Measurements from ENCODE around the gene SRXN1.
A peak's percentile ranks its signal among the peaks of the same experiment; 100 is the strongest.

SRXN1 gene

GRCh38 chr20:689348-689747, 36.3 kb upstream of the SRXN1 start:
- peaks cover 11% of the 10 kb centered on the region for H3K4me1 ChIP-seq (ENCODE audit: control insufficient read depth, low read depth, low read length)
- no peak overlapping the region for H3K9ac ChIP-seq (ENCODE audit: low read length)
- H3K36me3 ChIP-seq (ENCODE audit: control insufficient read depth, low read depth, low read length): no peaks in the 10 kb centered on the region
- H3K4me3 ChIP-seq (ENCODE audit: low read length): no peak overlapping the region
- no peak overlapping the region for H3K27ac ChIP-seq (ENCODE audit: low read length)
- no peaks in the 10 kb centered on the region for H3K27me3 ChIP-seq (ENCODE audit: control insufficient read depth, insufficient read depth, low read length)
- H3K9me3 ChIP-seq (ENCODE audit: control insufficient read depth, low read depth, low read length): no peaks in the 10 kb centered on the region

GRCh38 chr20:688809-689212, 35.8 kb upstream of the SRXN1 start:
- Histone ChIP-seq H3K4me3 (ENCODE audit: low read length) (no peak overlapping the region), H3K27ac (ENCODE audit: low read length) (no peak overlapping the region), H3K4me1 (ENCODE audit: control insufficient read depth, low read depth, low read length) (peaks cover 11% of the 10 kb centered on the region), H3K9me3 (ENCODE audit: control insufficient read depth, low read depth, low read length) (no peaks in the 10 kb centered on the region), H3K36me3 (ENCODE audit: control insufficient read depth, low read depth, low read length) (no peaks in the 10 kb centered on the region), H3K27me3 (ENCODE audit: control insufficient read depth, insufficient read depth, low read length) (no peaks in the 10 kb centered on the region), H3K9ac (ENCODE audit: low read length) (no peak overlapping the region)

- Histone ChIP-seq H3K36me3 (ENCODE audit: control insufficient read depth, low read depth, low read length) (no peaks in the 10 kb centered on the region), H3K9ac (ENCODE audit: low read length) (no peak overlapping the region), H3K9me3 (ENCODE audit: control insufficient read depth, low read depth, low read length) (no peaks in the 10 kb centered on the region), H3K4me1 (ENCODE audit: control insufficient read depth, low read depth, low read length) (peaks cover 11% of the 10 kb centered on the region), H3K27ac (ENCODE audit: low read length) (no peak overlapping the region), H3K4me3 (ENCODE audit: low read length) (no peak overlapping the region), H3K27me3 (ENCODE audit: control insufficient read depth, insufficient read depth, low read length) (no peaks in the 10 kb centered on the region)
These were observed 34.6 kb upstream of the SRXN1 start for GRCh38 chr20:687468-688203.

- Histone ChIP-seq H3K4me1 (ENCODE audit: control insufficient read depth, low read depth, low read length) (peaks cover 11% of the 10 kb centered on the region), H3K9ac (ENCODE audit: low read length) (no peak overlapping the region), H3K27ac (ENCODE audit: low read length) (no peak overlapping the region), H3K4me3 (ENCODE audit: low read length) (no peak overlapping the region), H3K27me3 (ENCODE audit: control insufficient read depth, insufficient read depth, low read length) (no peaks in the 10 kb centered on the region), H3K36me3 (ENCODE audit: control insufficient read depth, low read depth, low read length) (no peaks in the 10 kb centered on the region), H3K9me3 (ENCODE audit: control insufficient read depth, low read depth, low read length) (no peaks in the 10 kb centered on the region)
These were observed 31.8 kb upstream of the SRXN1 start for GRCh38 chr20:684676-685319.

GRCh38 chr20:682123-682522, 29.1 kb upstream of the SRXN1 start:
- no peaks in the 10 kb centered on the region for H3K4me1 ChIP-seq (ENCODE audit: control insufficient read depth, low read depth, low read length)
- no peak overlapping the region for H3K4me3 ChIP-seq (ENCODE audit: low read length)
- no peak overlapping the region for H3K9ac ChIP-seq (ENCODE audit: low read length)
- no peak overlapping the region for H3K27ac ChIP-seq (ENCODE audit: low read length)
- H3K9me3 ChIP-seq (ENCODE audit: control insufficient read depth, low read depth, low read length): no peaks in the 10 kb centered on the region
- peaks cover 6% of the 10 kb centered on the region for H3K27me3 ChIP-seq (ENCODE audit: control insufficient read depth, insufficient read depth, low read length)
- no peaks in the 10 kb centered on the region for H3K36me3 ChIP-seq (ENCODE audit: control insufficient read depth, low read depth, low read length)

- Histone ChIP-seq H3K4me1 (ENCODE audit: control insufficient read depth, low read depth, low read length) (no peaks in the 10 kb centered on the region), H3K4me3 (ENCODE audit: low read length) (no peak overlapping the region), H3K27ac (ENCODE audit: low read length) (no peak overlapping the region), H3K9ac (ENCODE audit: low read length) (no peak overlapping the region), H3K27me3 (ENCODE audit: control insufficient read depth, insufficient read depth, low read length) (peaks cover 20% of the 10 kb centered on the region), H3K36me3 (ENCODE audit: control insufficient read depth, low read depth, low read length) (no peaks in the 10 kb centered on the region), H3K9me3 (ENCODE audit: control insufficient read depth, low read depth, low read length) (no peaks in the 10 kb centered on the region)
These were observed 27.7 kb upstream of the SRXN1 start for GRCh38 chr20:680638-681187.

- Histone ChIP-seq H3K4me1 (ENCODE audit: control insufficient read depth, low read depth, low read length) (no peaks in the 10 kb centered on the region), H3K36me3 (ENCODE audit: control insufficient read depth, low read depth, low read length) (no peaks in the 10 kb centered on the region), H3K4me3 (ENCODE audit: low read length) (no peak overlapping the region), H3K9me3 (ENCODE audit: control insufficient read depth, low read depth, low read length) (no peaks in the 10 kb centered on the region), H3K27me3 (ENCODE audit: control insufficient read depth, insufficient read depth, low read length) (peaks cover 40% of the 10 kb centered on the region), H3K27ac (ENCODE audit: low read length) (no peak overlapping the region), H3K9ac (ENCODE audit: low read length) (no peak overlapping the region)
These were observed 25.0 kb upstream of the SRXN1 start for GRCh38 chr20:677957-678356.

- no peak overlapping the region for H3K27ac ChIP-seq (ENCODE audit: low read length)
- no peaks in the 10 kb centered on the region for H3K9me3 ChIP-seq (ENCODE audit: control insufficient read depth, low read depth, low read length)
- no peaks in the 10 kb centered on the region for H3K4me1 ChIP-seq (ENCODE audit: control insufficient read depth, low read depth, low read length)
- H3K9ac ChIP-seq (ENCODE audit: low read length): peak overlapping the region; percentile 40
- no peaks in the 10 kb centered on the region for H3K36me3 ChIP-seq (ENCODE audit: control insufficient read depth, low read depth, low read length)
- peaks cover 40% of the 10 kb centered on the region for H3K27me3 ChIP-seq (ENCODE audit: control insufficient read depth, insufficient read depth, low read length)
- H3K4me3 ChIP-seq (ENCODE audit: low read length): peak overlapping the region; percentile 61
These were observed 24.0 kb upstream of the SRXN1 start for GRCh38 chr20:676967-677366.

- peaks cover 40% of the 10 kb centered on the region for H3K27me3 ChIP-seq (ENCODE audit: control insufficient read depth, insufficient read depth, low read length)
- peak overlapping the region; percentile 61 for H3K4me3 ChIP-seq (ENCODE audit: low read length)
- peak overlapping the region; percentile 40 for H3K9ac ChIP-seq (ENCODE audit: low read length)
- H3K9me3 ChIP-seq (ENCODE audit: control insufficient read depth, low read depth, low read length): no peaks in the 10 kb centered on the region
- H3K27ac ChIP-seq (ENCODE audit: low read length): no peak overlapping the region
- H3K36me3 ChIP-seq (ENCODE audit: control insufficient read depth, low read depth, low read length): no peaks in the 10 kb centered on the region
- no peaks in the 10 kb centered on the region for H3K4me1 ChIP-seq (ENCODE audit: control insufficient read depth, low read depth, low read length)
These were observed 23.4 kb upstream of the SRXN1 start for GRCh38 chr20:676315-676937.

GRCh38 chr20:675453-676314, 22.7 kb upstream of the SRXN1 start, which contains the start of gene SCRT2:
Gene SCRT2 (minus strand): TSS chr20:675802. CDS start chr20:675601, 201 bp downstream.
- H3K4me1 ChIP-seq (ENCODE audit: control insufficient read depth, low read depth, low read length): no peaks in the 10 kb centered on the region
- H3K27ac ChIP-seq (ENCODE audit: low read length): no peak within 1 kb of the TSS
- no peaks in the 10 kb centered on the region for H3K36me3 ChIP-seq (ENCODE audit: control insufficient read depth, low read depth, low read length)
- peak within 1 kb of the TSS; percentile 61 for H3K4me3 ChIP-seq (ENCODE audit: low read length)
- H3K27me3 ChIP-seq (ENCODE audit: control insufficient read depth, insufficient read depth, low read length): peaks cover 40% of the 10 kb centered on the region
- H3K9ac ChIP-seq (ENCODE audit: low read length): peak within 1 kb of the TSS; percentile 40
- H3K9me3 ChIP-seq (ENCODE audit: control insufficient read depth, low read depth, low read length): no peaks in the 10 kb centered on the region

- Histone ChIP-seq H3K9me3 (ENCODE audit: control insufficient read depth, low read depth, low read length) (no peaks in the 10 kb centered on the region), H3K9ac (ENCODE audit: low read length) (no peak overlapping the region), H3K4me3 (ENCODE audit: low read length) (peak overlapping the region; percentile 61), H3K27me3 (ENCODE audit: control insufficient read depth, insufficient read depth, low read length) (peaks cover 40% of the 10 kb centered on the region), H3K4me1 (ENCODE audit: control insufficient read depth, low read depth, low read length) (no peaks in the 10 kb centered on the region), H3K27ac (ENCODE audit: low read length) (no peak overlapping the region), H3K36me3 (ENCODE audit: control insufficient read depth, low read depth, low read length) (no peaks in the 10 kb centered on the region)
These were observed 22.0 kb upstream of the SRXN1 start for GRCh38 chr20:675033-675452.
